GM21447 (cell line): ENCODE data around the gene AMOTL2.

Experiments
- ATAC-seq: cut with Tn5 transposase; IDR thresholded peaks from one replicate; pipeline ENCODE4 v1.9.1; 2021; ENCODE audit not compliant: unreplicated experiment

Gene AMOTL2

GRCh38 chr3:134353831-134354611 is 20.2 kb downstream of the AMOTL2 start:
- ATAC-seq = no peak

DNA sequence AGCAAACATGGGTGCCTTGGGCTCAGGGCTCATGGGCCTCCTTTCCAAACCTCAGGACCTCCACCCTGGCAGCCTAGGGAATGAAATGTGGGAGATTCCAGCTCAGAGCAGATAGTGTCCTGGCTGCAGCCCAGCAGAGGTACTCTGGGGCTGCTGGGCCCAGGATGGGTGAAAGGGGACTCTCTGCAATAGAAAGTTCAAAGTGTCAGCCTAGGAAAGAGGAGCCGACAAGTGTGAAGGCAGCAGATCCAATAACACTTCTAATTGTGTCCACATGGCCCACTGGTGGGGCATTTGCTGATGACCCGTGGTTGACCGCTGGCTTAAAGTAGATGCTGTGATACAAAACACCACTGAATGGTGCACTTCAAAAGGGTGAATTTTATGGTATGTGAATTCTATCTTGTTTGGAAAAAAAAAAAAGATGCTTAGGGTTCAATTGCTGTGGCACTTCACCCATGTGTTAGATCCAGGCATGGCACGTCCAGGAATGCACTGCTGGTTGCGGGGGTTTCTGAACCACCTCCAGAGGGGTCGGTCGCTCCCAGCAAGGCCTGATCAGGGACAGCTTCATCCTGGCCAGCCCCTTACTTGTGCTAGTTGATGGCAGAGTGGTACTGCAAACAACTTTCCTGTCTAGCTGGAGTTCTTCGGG is 20.9 kb downstream of the AMOTL2 start:
- no peak for ATAC-seq

DNA sequence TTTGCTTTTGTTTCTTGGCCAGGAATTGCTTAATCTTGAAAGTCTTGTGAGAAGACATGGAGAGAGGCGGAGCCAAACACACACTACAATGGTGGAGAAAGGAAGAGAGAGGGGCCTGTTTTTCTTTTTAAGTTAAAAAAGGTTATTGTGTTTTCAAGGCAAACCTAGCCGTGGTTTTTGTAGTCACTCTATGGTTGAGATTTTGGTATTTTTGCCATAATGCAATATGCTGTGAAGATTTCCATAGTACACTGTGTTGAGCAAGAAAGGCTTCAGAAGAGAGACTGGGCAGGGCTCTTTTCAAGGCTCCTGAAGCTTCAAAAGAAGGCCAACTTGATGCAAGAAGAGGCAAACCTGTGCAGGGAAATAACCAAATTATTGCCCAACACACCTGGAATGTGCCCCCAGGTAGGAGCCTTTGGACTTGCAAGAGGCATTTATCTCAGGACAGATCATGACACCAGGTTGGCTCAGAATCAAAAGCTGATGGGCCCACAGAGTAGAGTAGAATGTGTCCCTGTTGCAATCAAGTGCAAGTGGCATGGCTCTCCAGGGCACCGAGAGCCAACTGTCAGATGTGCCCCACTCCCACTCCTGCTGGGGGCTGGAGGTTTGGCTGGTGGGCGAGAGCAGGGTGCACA is 22.1 kb downstream of the AMOTL2 start:
- no peak for ATAC-seq

GRCh38 chr3:134351427-134351826 is 22.8 kb downstream of the AMOTL2 start:
- no peak for ATAC-seq

- no peak for ATAC-seq
Measured at GRCh38 chr3:134350861-134351311, 23.4 kb downstream of the AMOTL2 start.

DNA sequence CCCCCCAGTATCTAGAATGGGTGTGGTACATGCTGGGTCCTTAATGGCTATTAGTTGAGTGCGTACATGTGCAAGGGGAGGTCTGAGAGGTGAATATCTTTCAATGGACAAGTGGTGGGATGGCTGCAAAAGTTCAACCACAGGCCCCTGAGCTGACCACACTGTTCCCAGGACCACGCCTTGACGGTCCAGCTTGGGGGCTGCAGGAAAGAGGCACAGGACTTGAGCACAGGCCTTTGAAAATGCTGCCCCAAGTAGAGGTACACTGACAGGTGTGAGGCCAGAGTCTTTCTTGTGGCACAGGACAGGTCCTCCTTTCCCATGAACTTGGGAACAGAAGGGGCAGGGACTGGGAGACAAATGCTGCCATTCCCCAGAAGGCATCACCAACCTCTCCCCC is 24.0 kb downstream of the AMOTL2 start:
- no peak for ATAC-seq

DNA sequence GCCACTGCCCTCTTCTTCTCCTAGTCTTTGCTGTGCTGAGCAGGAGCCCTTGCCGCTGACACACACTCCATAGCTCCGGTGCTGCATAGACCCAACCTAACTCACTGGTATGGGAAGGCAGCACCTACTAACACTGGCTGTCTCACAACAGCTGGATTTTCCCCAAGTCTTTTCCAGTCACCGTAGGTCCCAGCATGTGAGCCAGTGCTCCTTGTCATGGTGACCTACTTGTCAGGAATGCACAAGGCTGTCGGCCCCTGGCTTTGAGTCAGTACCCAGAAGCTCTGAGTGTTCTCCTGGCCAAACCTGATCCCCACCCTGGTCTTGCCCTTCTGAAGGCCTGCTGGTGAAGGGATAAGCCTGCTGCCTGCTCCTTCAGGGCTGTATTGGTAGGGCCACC is 25.7 kb downstream of the AMOTL2 start:
- no peak for ATAC-seq

DNA sequence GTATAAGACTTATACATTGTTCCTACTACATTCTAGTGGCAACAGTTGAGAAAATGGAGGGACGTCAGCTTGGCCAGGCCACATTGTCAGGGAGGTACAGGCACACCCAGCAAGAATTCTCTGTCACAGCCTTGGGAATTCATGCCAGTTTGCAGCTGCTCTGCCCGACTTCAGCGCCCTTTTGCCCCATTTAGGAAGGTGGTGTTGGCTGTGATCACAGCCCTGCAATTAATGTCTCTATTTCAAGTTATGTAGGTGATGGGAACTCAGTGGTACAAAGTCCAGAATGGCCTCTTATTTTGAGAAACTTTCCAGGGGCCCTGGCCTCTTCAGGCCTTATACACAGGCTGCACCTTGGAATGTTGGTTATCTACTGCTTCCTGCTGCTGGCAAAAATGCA is 26.7 kb downstream of the AMOTL2 start:
- no peak for ATAC-seq

DNA sequence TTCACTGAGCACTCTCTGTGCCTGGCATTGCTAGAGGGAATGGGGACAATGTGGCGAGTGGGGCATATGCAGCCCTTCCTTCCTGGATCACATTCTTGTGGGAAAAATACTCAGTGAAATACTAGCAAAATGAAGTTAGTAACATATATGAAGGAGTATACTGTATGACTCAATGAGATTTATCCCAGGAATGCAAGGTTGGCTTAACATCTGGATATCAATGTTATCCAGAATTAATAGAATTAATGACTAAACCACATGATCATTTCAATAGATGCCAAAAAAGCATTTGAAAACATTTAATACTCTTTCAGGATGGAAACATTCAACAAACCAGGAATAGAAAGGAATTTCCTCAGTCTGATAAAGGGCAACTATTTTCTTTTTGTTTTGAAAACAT is 27.5 kb downstream of the AMOTL2 start:
- no peak for ATAC-seq

- no peak for ATAC-seq
Measured at GRCh38 chr3:134345202-134345601, 29.0 kb downstream of the AMOTL2 start.

- ATAC-seq = no peak
Measured at GRCh38 chr3:134344560-134344959, 29.7 kb downstream of the AMOTL2 start.

- no peak for ATAC-seq
Measured at GRCh38 chr3:134342259-134342658, 32.0 kb downstream of the AMOTL2 start.

- no peak for ATAC-seq
Measured at GRCh38 chr3:134341389-134341788, 32.9 kb downstream of the AMOTL2 start.

DNA sequence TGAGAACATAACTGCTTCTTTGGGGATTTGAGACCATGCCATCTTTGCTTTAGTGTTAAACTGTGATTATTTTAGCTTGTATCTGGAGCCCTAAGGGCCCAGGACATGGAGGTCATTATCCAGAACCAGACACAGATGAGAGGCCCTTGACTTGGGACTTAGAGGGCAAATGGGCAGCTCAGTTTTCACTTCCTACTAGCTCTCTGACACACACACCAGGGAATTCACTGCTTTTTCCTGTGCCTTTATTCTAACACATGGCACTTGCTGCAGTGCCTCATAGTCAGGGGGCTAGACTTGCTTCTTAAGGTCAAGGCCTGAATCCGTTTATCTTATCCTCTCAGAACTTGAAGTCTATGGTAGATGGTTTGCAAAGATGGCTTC is 33.3 kb downstream of the AMOTL2 start:
- no peak for ATAC-seq

- ATAC-seq = no peak
Measured at GRCh38 chr3:134340362-134340981, 33.8 kb downstream of the AMOTL2 start.

- ATAC-seq = no peak
Measured at GRCh38 chr3:134339913-134340312, 34.3 kb downstream of the AMOTL2 start.

DNA sequence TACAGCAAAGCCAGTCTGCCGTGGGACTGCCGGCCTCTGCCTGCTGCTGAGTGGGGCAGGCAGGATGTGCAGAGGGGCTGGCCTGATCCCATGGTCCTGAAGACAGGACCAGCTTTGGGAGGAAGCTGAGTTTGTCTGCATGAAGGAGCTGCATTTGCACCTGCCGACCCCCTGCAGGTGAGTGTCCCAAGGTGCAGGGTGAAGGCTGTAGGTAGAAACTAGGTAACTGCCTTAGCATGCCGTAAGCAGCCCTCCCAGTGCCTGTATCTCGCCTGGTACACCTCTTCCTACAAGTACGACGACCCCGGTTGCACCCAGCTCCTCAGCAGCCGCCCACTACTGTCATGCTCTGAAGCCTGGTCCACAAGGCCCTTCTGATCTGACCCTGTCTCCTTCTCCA is 34.9 kb downstream of the AMOTL2 start:
- ATAC-seq = no peak

- no peak for ATAC-seq
Measured at GRCh38 chr3:134338516-134339261, 35.6 kb downstream of the AMOTL2 start.

DNA sequence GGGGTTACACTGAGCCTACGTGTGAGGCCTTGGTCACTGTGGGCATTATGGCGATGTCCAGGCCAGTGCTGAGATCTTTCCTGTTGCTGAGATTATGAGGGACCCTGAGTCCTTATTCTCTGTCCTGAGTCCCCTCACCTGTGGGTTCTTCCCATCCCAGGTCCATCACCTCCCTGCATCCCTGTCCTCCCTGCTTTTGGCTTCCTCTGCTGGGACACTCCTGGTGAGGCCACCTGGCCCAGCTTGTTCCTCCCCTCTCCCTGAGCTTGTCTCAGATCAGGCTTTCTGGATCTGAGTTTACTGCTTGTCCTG is 36.1 kb downstream of the AMOTL2 start:
- ATAC-seq = no peak

DNA sequence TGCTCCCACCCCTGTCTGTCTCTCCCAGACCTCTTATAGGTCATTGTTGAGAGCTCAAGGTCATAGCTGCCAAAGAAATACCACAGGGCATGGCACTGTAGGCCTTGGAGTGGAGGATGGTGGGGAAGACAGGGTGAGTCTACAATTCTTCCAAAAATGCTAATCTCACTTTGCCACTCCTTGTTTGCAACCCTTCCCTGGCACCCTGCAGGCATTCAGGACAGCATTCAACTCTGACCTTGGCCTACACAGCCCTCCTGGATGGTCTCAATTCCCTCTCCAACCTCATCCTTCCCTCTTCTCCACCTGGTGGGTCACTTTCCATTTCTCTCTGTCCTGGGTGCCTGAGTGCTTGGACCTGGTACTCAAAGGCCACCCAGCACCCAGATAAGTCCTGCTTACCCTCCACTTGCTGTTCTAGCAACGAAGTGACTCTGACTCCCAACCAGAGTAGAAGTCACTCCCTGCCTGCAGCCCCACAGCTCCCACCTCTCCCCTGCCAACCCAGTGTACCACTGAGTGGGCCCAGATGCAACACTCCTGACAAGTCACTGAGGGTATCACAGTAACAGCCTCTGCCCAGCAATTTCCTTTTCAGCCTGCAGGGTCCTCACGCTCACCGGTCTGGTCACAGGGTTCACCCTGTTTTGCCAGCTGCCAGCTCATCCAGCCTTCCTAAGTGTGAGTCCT is 36.6 kb downstream of the AMOTL2 start:
- ATAC-seq = no peak

GRCh38 chr3:134337071-134337482 is 37.2 kb downstream of the AMOTL2 start:
- ATAC-seq = no peak
